Measurements from ENCODE around the gene CCNO.

The CCNO gene, protein sequence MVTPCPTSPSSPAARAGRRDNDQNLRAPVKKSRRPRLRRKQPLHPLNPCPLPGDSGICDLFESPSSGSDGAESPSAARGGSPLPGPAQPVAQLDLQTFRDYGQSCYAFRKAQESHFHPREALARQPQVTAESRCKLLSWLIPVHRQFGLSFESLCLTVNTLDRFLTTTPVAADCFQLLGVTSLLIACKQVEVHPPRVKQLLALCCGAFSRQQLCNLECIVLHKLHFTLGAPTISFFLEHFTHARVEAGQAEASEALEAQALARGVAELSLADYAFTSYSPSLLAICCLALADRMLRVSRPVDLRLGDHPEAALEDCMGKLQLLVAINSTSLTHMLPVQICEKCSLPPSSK

DNA sequence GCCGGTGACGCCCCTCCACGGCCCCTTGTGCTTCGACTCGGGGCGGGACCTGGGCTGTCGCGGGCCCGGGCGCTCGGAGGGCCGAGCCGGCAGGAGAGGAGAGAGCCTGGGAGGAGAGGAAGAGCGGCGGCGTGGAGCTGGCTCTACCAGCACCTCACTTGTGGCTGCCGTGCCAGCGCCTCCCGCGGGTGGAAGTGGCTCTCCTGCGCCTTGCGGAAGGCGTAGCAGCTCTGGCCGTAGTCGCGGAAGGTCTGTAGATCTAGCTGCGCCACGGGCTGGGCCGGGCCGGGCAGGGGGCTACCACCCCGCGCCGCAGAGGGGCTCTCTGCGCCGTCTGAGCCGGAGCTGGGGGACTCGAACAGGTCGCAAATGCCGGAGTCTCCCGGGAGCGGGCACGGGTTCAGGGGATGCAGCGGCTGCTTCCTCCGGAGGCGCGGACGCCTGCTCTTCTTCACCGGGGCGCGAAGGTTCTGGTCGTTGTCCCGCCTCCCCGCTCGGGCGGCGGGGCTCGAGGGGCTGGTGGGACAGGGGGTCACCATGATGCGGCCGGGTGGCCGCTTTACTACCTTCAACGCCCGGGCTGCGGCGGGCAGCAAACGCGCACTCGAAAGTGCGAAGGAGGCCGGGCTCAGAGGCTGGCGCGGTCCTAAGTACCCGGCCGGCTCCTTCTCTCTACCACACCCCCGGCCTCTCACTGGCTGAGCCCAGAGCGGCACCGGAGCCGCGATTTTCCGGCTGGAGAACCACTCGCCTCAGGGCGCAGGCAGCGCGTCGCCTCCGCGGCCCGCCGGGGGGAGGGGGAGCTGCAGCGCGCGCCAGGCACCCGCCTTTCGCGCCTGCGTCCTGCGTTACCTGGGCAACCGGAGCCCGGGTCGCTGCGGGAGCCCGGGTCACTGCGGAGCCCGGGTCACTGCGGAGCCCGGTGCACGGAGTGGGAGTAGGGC is at the start of gene CCNO:
TSS of gene CCNO (minus strand) at position 624 of the 944 bp plus-strand sequence. CDS start at position 539, 85 bp downstream.
- no peak for DNase-seq (ENCODE audit: low read depth)

DNA sequence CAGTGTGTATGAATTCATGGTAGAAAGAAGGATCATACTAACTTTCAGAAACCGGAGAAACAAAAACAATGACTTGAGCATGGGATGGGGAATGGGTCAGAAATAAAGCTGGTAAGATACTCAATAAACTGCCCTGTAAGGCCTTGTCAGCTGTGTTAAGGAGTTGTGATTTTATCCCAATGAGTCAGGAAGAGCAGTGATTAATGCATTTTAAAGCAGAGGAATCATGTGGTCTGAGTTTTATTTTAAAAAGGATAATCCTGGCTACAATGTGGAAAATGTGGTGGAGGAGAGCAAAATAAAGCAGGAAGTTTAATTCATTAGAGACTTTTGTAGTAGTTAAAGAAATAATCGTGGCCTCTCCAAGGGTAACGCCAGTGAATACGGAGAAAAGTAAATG is 45.4 kb upstream of the CCNO start:
- DNase-seq (ENCODE audit: low read depth), result no peak

DNA sequence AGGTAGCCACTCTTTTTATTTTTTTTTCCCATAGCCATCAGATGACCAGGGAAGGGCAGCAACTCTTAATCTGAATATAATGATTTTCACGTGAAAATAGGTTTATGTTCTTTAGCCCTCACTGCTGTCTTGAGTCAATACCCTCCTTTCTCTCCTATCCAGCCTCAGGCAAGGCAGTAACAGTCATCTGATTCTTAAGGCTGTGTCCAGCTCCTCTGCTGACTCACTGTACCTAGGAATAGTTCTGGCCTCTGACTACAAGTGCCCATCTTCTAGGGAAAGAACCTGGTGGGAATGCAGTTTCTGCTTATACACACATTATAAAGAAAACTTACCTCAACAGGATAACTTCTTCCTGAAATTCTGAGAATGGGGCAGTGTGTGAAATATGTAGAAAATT is 43.4 kb upstream of the CCNO start:
- no peak for DNase-seq (ENCODE audit: low read depth)

DNA sequence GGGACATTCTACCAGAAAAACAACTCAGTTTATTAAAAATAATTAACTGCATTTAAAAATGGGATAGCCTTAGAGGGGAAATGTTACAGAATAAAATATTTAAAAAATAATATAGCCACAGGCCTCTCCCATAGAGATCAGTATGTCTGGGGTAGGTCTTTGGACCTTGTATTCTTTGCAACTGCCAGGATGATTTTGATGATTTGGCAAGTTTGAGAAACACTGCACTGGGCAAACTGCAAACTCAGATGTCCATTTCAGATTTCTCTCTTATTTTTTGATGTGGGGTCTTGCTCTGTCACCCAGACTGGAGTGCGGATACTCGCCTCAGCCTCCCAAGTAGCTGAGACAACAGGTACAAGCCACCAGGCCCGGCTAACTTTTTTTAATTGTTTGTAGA is 24.9 kb upstream of the CCNO start:
- no peak for DNase-seq (ENCODE audit: low read depth)

DNA sequence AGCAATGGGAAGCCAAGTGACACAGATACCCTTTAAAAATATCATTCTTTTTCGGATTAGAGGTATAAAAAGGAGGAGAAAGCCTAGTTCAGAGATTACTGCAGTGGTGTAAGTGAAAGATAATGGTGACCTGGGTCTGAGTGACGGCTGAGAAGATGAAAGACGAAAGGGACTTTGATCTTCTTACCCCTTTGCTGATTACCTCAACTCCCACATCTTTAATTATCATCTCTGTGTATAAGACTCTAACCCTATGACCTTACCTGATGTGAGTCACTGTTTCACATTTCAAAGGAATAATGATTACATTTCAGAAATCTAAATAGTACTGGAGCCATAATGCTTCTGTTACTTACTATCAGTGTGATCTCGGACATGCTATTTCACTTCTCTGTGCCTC is 21.4 kb upstream of the CCNO start:
- DNase-seq (ENCODE audit: low read depth), result no peak

DNA sequence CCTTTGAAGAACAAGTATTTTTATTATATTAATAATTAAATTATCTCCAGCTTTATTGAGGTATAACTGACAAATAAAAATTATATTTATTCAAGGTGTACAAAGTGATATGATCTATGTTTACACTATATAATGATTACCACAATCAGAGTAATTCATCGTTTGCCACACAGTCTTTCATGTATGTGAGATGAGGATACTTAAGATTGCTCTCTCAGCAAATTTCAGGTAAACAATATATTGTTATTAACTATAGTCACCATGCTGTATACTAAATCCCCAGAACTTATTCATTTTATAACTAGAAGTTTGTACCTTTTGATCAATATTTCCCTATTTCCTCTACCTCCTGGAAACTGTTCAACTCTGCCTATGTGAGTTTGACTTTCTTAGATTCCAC is 16.7 kb upstream of the CCNO start:
- DNase-seq (ENCODE audit: low read depth), result no peak

DNA sequence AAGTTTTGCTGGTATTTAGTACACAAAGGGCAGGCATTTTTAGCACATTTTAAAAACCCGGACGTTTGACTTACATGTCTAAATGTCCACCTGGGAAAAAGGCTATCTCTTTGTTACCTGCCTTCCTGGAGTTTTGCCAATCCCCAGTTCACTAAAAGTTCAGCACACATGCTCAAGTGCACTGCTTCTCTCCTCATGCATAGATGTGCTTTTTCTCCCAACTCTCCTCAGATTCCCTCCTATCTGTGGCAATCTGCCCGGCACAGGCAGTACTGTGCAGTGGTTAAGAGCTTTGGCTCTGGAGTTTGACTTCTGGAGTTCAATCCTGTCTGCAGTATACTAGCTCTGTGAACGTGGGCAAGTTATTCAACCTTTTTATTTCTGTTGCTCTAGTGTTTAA is 8.3 kb upstream of the CCNO start:
- DNase-seq (ENCODE audit: low read depth), result no peak

DNA sequence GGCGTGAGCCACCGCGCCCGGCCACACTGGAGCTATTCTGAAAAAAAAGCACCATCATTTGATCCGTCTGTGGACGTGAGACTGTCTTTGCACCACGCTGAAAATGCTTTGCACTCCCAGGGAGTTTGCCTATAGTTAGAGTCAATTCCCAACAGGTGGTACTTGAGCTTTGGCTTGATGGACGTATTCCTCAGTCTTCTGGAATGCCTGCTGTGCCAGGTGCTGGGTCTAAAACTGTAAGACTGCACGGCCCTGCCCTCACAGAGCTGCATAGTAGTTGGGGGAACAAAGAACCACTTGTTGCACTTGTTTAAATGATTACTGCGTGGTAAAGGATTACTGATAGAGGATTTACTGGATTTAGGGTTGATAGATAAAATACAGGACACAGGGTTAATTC is 3.4 kb upstream of the CCNO start:
- DNase-seq (ENCODE audit: low read depth), result no peak

DNA sequence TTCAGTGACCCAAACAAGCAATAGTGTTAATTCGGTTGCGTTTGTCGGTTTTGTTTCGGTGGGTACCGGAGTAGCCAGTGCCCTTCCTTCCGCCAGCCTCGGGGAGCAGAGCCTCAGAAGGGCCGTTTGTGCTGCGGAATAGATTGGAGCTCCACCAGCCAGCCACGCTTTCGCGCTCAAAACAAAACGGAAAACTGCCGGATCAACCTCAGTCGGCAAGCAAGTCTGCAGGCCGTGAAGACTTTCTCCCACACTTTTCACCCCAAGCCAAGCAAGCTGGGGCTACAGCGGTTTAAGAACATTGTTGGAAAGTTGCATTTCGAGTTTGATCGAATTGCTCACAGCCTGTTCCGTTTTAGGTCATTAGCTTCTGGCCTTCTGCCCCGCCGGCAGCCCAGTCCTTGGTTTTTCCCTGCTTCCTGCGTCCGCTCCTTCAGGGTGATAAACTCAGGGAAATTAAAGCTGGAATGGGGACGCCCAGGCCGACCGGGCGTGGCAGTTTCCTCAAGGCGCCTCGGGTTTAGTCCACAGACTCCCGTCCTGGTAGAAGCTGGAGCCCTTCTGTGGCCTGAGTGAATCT is 803 bp upstream of the CCNO start:
- DNase-seq (ENCODE audit: low read depth), result no peak

DNA sequence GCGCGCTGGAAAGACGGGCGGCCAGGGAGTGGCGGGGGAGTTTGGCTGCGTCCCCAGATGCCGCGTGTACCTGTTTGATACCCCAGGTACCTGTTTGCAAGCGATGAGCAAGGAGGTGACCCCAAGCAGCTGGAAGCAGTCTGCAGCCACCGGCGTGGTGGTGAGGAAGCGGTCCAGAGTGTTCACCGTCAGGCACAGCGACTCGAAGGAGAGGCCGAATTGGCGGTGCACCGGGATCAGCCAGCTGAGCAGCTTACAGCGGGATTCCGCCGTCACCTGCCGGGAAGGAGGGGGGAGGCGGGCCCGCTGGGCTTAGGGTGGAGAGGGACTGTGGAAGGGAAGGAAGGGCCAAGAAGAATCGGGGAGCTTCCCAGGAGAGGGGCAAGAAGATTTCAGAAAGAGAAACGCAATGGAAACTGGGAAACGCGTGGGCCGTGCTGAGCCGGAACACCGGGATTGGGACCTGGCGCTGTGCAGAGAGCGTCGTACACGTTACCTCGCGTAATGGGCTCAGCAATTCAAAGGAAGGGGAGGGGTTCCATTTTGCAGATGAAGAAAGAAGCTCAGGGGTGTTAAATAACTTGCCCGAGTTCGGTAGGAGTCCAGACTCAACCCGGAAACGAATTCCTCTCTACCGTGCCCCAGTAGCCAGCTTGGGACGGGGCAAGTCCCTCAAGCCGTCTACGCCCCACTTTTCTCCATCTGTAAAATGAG is 980 bp downstream of the CCNO start:
- DNase-seq (ENCODE audit: low read depth), result no peak

DNA sequence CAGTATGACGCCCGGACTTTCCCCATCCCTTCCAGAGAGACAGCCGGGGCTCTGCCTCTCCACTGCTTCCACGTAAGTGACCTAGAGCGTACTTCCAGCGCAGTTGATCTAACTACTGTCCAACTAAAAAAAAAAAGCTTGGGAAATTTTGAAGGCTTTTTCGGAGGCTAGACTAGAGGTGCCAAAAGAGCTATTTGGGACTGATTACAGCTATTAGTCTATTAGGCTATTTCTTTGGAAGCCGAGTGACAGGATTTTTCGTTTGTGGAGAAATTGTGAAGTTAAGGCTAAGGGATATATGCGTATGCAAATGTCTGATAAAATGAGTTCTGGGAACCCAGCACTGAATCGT is 1.5 kb downstream of the CCNO start:
- DNase-seq (ENCODE audit: low read depth), result no peak

DNA sequence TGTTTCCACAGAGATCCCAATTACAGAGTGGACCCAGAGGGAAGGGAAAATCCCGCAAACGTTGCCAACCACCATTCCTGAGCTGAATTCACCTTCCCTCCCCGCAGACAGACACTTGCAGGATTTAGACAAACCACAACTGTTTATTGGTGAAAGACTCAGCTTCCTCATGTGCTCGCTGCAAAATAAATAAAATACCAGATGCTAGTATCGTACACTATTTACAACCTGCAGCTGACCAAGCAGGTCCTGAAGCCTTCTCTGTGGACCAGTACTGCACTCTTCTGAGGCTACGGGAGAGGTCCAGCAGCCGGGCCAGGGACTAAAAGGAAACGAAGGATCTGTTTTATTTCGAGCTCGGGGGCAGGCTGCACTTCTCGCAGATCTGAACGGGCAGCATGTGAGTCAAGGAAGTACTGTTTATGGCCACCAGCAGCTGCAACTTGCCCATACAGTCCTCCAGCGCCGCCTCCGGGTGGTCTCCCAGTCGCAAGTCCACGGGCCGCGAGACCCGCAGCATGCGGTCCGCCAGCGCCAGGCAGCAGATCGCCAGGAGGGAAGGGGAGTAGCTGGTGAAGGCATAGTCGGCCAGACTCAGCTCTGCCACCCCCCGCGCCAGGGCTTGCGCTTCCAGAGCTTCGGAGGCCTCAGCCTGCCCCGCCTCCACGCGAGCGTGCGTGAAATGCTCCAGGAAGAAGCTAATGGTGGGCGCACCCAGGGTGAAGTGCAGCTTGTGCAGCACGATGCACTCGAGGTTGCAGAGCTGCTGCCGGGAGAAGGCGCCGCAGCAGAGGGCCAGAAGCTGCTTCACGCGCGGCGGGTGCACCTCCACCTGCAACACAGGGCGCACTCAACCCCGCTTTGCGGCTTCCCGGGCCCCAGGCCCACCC is 2.1 kb downstream of the CCNO start:
- DNase-seq (ENCODE audit: low read depth), result no peak

DNA sequence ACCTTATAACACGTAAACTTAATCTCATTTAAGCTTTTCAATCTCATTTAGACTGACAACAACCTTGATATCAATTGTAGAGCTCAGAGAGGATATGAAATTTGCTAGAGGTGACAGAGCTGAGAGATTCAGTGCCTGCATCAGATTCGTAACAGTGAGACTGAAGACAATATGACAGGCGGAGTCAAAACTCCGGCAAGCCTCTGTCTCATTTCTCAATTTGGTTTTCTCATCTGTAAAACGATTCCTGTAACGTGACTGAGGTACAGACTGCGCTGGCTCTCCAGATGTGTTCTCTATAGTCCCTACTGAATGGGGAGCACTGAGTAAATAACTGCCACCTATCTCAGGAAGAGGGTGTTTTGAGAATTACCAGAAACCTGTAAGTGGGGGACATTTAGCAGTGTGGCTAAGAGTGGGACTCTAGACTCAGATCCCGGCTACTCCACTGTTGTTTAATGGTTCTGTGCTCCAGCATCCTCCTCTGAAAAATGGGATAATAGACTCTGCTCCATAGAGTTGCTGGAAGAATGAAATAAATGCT is 3.2 kb downstream of the CCNO start:
- DNase-seq (ENCODE audit: low read depth), result no peak

DNA sequence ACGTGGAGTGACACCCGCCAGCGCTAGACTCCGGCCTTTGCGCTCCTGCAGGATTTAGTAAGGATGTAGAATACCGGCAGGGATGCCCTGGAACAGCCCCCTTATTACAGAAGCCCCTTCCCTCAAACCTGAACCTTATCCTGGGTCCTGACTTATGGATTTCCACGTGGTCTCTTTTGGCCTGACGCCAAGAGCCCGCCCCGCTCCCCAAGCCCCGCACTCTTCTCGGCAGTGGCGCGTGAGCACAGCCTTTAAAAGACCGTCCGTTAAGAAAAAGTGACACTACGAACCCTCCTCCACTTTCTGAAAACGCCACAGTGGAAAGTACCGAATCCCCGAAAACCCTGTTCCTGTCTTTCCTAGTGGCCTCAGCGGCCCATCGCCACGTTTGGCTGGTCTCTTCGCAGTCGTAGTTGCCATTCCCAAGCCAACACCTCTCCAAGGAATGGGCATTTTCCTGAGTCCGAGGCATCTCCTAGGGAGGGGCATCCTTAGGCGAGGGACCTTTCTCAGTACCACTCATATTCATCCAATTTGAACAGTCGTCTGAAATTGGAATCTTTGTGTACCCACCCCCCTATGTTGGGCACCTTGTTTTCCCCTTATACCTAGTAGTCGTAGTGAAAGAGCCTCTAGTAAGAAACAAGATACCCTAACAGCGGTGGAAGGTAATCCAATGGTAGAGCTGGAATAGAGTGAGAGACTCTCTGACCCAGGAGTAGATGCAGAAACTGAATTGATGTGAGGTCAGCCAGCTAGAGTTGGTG is 5.6 kb downstream of the CCNO start:
- DNase-seq (ENCODE audit: low read depth), result no peak

DNA sequence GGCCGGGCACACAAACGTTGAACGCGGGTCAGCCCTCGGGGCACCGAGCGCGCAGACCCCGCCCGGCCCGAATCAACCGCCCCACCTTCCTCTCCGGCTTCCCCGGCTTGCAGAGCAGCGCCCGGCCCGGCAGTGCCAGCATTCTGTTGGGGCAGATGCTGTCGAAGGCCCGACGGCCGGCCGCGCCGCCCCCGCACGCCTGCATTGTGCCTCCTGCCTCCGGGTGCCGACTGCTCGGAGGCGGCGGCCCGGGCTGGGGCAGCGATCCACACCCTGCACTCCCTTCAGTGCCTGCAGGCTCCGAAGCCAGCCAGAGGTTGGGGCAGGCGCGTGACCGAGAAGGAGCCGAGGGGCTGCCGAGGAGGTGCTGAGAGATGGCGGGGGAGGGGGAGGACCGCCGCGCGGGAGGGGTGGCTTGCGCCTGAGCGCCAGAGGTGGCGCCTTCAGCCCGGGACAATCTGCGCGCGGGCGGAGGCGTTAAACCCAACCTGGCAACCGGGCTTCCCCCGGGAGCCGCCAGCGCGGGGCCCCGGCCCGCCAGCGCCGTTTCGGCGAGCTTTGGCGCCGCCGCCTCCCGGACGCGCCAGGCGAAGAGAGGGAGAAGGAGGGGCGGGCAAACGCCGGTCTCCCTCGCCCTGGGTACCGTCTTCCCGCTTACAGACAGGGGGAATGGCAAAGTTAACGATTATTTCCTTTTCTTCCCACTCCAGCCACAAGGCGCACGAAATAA is 6.3 kb downstream of the CCNO start, which contains the start of gene MCIDAS:
TSS of gene MCIDAS (minus strand) at position 382 of the 730 bp plus-strand sequence. CDS start at position 205, 177 bp downstream.
- DNase-seq (ENCODE audit: low read depth), result no peak

DNA sequence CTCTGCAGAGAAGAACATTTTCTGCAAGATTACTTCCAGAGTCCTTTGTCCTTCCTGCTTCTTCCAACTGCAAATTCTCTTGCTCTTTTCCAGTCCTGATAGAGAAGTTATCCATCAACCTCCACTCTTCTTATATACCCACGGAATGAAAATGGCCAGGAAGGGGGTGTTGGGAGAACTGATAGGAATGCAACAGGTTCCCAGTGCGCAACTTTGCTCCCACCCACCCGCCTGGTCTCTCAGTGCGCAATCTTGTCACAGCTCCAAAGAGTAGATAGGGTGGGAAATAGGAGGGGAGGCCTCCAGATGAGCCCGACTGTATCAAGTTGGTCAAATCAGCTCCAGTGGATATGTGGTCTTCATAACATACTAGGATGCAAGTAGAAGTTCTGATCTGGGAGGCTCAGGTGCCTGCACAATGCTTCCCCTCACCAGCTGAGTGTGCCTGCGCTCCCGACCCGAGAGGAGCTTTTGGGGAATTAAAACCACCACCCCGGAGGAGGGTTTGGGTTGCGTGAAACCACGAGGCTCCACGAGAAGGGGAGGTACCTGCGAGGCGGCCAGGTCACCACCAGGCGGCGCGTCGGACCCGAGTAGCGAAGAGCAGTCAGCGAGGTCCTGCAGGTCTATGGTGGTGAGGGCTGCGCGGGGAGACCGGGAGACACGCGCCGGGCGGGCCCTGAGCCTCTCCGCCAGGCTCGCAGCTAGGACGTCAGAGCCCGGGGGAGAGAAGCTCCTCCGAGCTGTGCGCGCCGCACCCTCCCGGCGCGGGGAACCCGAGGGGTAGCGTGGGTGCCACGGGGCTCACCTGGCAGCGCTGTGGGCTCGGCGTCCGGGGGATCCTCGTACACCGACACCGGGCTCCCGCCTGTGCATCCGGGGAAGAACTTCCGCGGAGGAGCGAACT is 7.1 kb downstream of the CCNO start:
- no peak for DNase-seq (ENCODE audit: low read depth)

DNA sequence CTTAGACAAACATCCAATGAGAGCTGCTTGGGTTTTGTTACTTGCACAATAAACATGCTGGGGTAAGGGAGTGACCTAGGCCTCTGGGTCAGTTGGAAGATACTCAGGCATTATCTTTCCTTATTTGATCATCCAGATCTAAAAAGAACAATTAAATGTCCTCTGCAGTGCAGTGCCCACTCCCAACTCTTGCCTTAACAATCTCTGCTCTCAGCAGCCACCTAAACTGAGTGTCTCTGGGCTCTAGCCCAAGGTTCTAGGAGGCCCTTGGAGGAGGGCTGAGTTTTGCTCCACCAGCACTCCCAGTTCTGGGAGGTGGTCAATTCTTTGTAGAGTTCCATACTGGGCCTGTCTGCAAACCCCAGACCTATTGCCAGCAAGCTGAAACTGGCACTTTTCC is 8.1 kb downstream of the CCNO start:
- no peak for DNase-seq (ENCODE audit: low read depth)

DNA sequence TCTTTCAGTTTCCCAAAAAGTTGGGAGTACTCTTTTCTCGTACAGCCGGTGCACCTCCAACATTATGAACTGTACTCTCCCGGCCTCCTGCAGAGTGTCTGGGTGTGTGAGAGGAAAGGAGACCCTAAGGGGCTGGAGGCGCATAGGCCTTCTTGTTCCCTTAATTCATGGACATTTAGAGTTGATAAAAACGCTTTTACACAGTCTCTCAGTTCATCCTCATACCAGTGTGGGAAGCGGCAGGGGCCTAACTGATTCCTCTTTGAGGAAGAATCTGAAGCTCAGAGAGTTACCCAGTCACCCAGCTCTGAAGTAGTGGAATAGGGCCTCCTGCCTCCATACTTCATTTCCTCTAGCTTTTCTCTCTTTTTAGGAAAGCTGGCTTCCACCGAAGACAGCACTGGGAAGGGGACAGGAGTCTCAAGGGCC is 9.6 kb downstream of the CCNO start:
- no peak for DNase-seq (ENCODE audit: low read depth)
